ENCODE results near the gene PRAMEF7.
"Not testable (repeated sequence)": the region's sequence is repeated elsewhere in the genome, so short reads cannot be mapped to it uniquely, and the experiment has no call there.

PRAMEF7 gene

GRCh38 chr1:12916310-12916709, at the start of gene PRAMEF7:
Gene PRAMEF7, plus strand, starts transcription at chr1:12916610. Its CDS starts 1,083 bp downstream, at chr1:12917693.
- DNase-seq, result not testable (repeated sequence)

- not testable (repeated sequence) for DNase-seq
Measured at GRCh38 chr1:12878453-12878852, 38.0 kb upstream of the PRAMEF7 start.

- DNase-seq, result not testable (repeated sequence)
Measured at GRCh38 chr1:12886101-12886500, 30.3 kb upstream of the PRAMEF7 start, which contains the start of gene PRAMEF4. Gene PRAMEF4, minus strand, starts transcription at chr1:12886201. Its CDS starts 2,807 bp downstream, at chr1:12883394.

GRCh38 chr1:12898170-12898569, 18.2 kb upstream of the PRAMEF7 start, which contains the start of gene PRAMEF10:
Gene PRAMEF10, minus strand, starts transcription at chr1:12898270. Its CDS starts 2,423 bp downstream, at chr1:12895847.
- DNase-seq, result not testable (repeated sequence)

DNA sequence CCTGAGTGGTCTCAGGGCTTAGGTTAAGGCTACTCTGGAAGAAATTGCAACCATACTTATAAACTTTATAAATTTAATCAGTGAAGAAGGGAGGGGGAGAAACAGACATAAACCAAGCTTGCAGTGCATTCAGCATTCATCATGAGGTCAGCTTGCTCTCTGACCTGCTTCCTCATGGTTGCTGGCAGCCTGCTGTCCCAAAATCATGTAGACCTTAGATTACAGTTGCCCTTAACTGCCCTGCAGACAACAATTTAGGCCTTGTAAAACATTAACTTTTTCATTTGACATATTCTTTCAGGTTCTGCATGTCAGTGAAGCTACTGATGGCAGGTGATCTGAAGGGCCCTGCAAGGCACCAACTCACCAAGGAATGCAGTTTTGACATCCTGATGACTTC, 17.2 kb upstream of the PRAMEF7 start:
- not testable (repeated sequence) for DNase-seq

- DNase-seq, result not testable (repeated sequence)
Measured at GRCh38 chr1:12903793-12904572, 12.4 kb upstream of the PRAMEF7 start.

DNA sequence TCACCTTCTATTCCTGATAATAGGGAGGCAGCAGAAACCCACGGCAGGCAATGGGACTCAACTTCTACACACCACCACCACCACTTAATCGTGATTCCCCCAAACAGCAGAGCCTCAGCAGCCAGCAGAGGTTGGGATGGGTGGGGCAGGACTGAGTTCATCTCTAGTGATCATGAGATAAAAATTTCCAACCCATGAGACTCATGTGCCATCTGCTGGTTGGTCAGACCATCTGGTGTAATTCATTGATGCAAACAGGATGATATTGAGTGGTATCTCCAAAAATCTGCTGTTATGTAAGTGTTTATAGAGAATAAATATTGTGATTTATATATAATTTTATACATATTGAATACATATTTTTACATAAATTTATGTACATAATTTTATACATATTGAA, 5.3 kb downstream of the PRAMEF7 start:
- not testable (repeated sequence) for DNase-seq

DNA sequence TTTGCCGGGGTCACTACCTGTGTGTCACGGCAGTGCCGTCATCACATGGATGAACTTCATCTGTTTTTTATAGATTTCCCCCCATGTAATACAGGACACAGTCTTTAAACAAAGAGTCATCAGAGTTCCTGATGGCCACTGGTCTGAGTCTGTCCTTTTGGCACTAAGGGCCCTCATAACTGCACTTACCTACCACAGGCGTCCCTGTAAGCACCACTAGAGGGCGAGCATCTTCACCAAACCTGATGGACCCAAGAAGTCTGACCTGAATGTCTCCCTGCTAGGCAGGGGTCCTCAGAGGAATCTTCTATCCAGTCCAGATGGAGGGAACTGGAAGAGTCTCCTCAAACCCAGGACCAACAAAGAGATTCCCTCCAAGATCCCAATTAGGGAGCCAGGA, 8.0 kb downstream of the PRAMEF7 start:
- DNase-seq, result not testable (repeated sequence)

DNA sequence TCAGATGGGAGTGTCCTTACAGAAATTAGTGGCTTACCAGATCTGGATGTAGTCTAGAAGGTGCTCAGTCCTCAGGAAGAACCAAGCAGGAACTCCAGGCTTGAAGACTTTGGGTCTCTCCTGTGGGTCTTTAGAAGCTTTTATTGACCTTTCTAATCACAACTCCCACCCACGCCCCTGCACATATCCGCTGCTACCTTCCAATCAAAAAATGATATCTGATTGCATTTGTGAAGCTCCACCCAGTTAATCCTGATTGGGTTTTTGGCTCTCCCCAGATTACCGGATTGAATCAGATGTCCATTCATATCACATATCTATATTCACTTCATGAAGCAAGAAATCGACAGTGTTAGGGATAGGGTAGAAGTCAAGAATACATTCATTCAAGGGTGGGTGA, 31.1 kb downstream of the PRAMEF7 start, which contains the start of gene PRAMEF6:
PRAMEF6 (minus strand) TSS at position 101 of the 400 bp plus-strand sequence. CDS start 5,062 bp downstream, outside the sequence.
- not testable (repeated sequence) for DNase-seq

Data from NCI-H524 treated with DMSO at 0.1 percent for 48 hours (cell line).